CD4-positive, alpha-beta T cell (primary cell): ENCODE results near the gene PI4KA. TPM values are rescaled to one million over a fixed set of nuclear protein-coding genes. Genes with fewer than 3 reads are reported as not detected.

Experiments used
- ATAC-seq: fragments of 200-7000 bp; cut with Tn5 transposase; one replicate; pipeline ENCODE4 v1.10.0; 2022; ENCODE audit warnings: mild to moderate bottlenecking; ENCODE audit not compliant: poor library complexity
- CTCF ChIA-PET: fragments of 350-600 bp; sonication (Branson Sonifier 250); formaldehyde crosslinking; loops from one replicate; lab custom pipeline; 2021; ENCODE audit warnings: antibody characterized with exemption, inconsistent platforms; lab: Charles Lee
- POLR2A ChIA-PET: fragments of 350-600 bp; sonication (Branson Sonifier 250); formaldehyde crosslinking; loops from one replicate; lab custom pipeline; 2021; ENCODE audit warnings: antibody characterized with exemption, inconsistent platforms; lab: Charles Lee
- DNase-seq, 14 experiments: peaks; one replicate each; pipeline ENCODE4 v3.0.0-alpha.2; 2013 to 2020; ENCODE audit warnings: mixed read lengths in 2 of 14
- H3K27ac ChIP-seq, 2 donors: one replicate each; pipeline versions ENCODE4 v1.5.1 to v1.7.0; 2013; ENCODE audit warnings: low read length in 2 of 2, low read depth in 1 of 2, mild to moderate bottlenecking in 1 of 2
- H3K27me3 ChIP-seq, 2 experiments: 1 replicate in 1 of 2; 2 replicates in 1 of 2; pipeline versions ENCODE4 v1.6.1 to v1.7.0; 2013; ENCODE audit warnings: low read length in 2 of 2, control low read depth in 1 of 2, mild to moderate bottlenecking in 1 of 2, moderate library complexity in 1 of 2; ENCODE audit not compliant: insufficient read depth in 2 of 2, control insufficient read depth in 1 of 2
- H3K36me3 ChIP-seq: one replicate; pipeline ENCODE4 v1.6.1; 2013; ENCODE audit warnings: low read length, control low read depth; ENCODE audit not compliant: insufficient read depth
- H3K4me1 ChIP-seq: one replicate; pipeline ENCODE4 v1.6.1; 2013; ENCODE audit warnings: low read length, control low read depth; ENCODE audit not compliant: insufficient read depth
- H3K4me3 ChIP-seq: one replicate; pipeline ENCODE4 v1.5.1; 2013; ENCODE audit warnings: mild to moderate bottlenecking, low read length, moderate library complexity
- H3K9me3 ChIP-seq, 2 experiments: 1 replicate in 1 of 2; 2 replicates in 1 of 2; pipeline versions ENCODE4 v1.6.1 to v1.7.0; 2013; ENCODE audit warnings: low read length in 2 of 2, mild to moderate bottlenecking in 2 of 2, control low read depth in 1 of 2, moderate library complexity in 1 of 2; ENCODE audit not compliant: control insufficient read depth in 1 of 2, insufficient read depth in 1 of 2
- H3K27ac Mint-ChIP-seq: one replicate; pipeline ENCODE4 v1.8.0; 2020; ENCODE audit warnings: mixed read lengths
- H3K27me3 Mint-ChIP-seq: one replicate; pipeline ENCODE4 v1.8.0; 2021; ENCODE audit warnings: mixed read lengths
- H3K36me3 Mint-ChIP-seq: one replicate; pipeline ENCODE4 v1.8.0; 2021; ENCODE audit warnings: low read depth, mixed read lengths
- H3K4me1 Mint-ChIP-seq: one replicate; pipeline ENCODE4 v1.8.0; 2021; ENCODE audit warnings: low read depth, mixed read lengths
- H3K4me3 Mint-ChIP-seq: one replicate; pipeline ENCODE4 v1.8.0; 2020; ENCODE audit warnings: mild to moderate bottlenecking, mixed read lengths
- H3K9me3 Mint-ChIP-seq: one replicate; pipeline ENCODE4 v1.8.0; 2020; ENCODE audit warnings: mixed read lengths
- CTCF ChIP-seq: fragments of 200-600 bp; IDR thresholded peaks from one replicate; pipeline ENCODE4 v1.8.0; 2022; ENCODE audit warnings: antibody characterized with exemption, mild to moderate bottlenecking
- intact Hi-C, 2 experiments: fragments of 100-400 bp; cut with DNase I in 1 of 2; cut with micrococcal nuclease in 1 of 2; formaldehyde crosslinking; loops; one replicate each; pipeline versions ENCODE4 v1.15.1 to v1.9.0; 2023 to 2025; cut with DNase I, micrococcal nuclease
- total RNA-seq, 174 experiments: library from RNA in 2 of 174; stranded (reverse) in 2 of 174; gene quantifications; one replicate each; pipeline ENCODE4 v1.2.3 and lab custom pipeline; 2021 to 2026

Gene PI4KA
- total RNA-seq, 2 experiments from 2014 or later: 137 to 146 TPM

GRCh38 chr22:20847318-20847822, 11.2 kb downstream of the PI4KA start:
- H3K27me3 Mint-ChIP-seq: no peaks in the 10 kb centered on the region

DNA sequence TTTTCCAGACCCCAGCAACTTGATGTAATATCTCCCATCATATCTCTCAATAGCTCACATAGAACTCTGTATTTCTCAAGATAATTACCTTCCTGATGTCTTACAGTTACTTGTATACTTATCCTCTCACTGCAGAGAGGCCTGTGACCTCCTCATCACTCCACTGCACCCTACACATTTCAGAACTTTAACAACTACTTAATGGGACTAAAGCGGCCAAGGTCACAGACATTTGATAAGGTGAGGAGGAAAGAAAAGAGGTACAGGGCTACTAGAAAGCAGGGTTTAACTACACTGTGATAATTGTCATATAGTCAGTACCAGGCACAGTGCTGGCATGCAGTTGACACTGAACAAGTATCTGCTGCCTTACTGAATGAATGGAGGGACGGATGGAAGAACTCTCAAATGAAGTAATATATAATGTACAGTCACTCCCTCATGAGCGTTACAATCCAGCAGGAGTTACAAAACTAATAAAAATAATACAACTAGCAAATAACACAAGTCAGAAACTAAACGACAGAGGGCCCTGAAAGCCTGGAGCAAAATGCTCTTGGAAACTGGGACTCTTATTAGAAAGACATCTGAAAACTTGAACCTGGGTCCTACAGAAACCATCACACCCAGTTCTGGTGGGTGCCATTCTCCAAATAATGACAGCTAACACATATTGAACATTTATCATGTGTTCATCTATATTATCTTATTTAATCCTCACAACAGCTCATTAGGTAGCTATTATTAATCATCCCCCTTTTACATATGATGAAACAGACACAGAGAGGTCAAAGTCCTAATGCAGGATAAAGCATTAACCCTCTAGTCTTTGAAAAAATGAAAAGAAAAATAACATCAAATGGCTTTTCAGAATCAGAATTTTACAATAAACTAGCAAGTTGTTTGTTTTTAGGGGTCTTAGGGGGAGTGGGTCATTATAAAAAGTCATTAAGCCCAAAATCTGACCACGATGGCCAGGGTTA, 14.3 kb downstream of the PI4KA start:
- H3K27me3 Mint-ChIP-seq: no peaks in the 10 kb centered on the region
- no peak overlapping the region for H3K4me3 Mint-ChIP-seq
- Histone ChIP-seq H3K27me3 (no peaks in the 10 kb centered on the region), H3K9me3 (no peaks in the 10 kb centered on the region), H3K27ac (no peak overlapping the region), H3K4me3 (no peak overlapping the region), H3K36me3 (no peaks in the 10 kb centered on the region), H3K4me1 (peaks cover 19% of the 10 kb centered on the region)
- H3K36me3 Mint-ChIP-seq: no peaks in the 10 kb centered on the region
- no peak for ATAC-seq
- intact Hi-C loops: loop anchor here in 1 of 2 experiments (5.0 kb wide), 1 partner anchor 37 kb away; no protein-coding TSS in a partner anchor
- H3K4me1 Mint-ChIP-seq: peaks cover 67% of the 10 kb centered on the region
- TF ChIP-seq CTCF: no peak
- no peaks in the 10 kb centered on the region for H3K9me3 Mint-ChIP-seq
- H3K27ac Mint-ChIP-seq: no peak overlapping the region
- ChIA-PET CTCF (interaction anchor here (1.4 kb wide), 1 partner anchor 12 kb away, joined by 3 read pairs; no protein-coding TSS in a partner anchor), POLR2A (no interaction called here)
- DNase-seq: no peak

More at GRCh38 chr22:20847318-20847822, 11.2 kb downstream of the PI4KA start:
- H3K36me3 ChIP-seq: no peaks in the 10 kb centered on the region
- Mint-ChIP-seq H3K9me3 (no peaks in the 10 kb centered on the region), H3K36me3 (no peaks in the 10 kb centered on the region), H3K4me1 (peaks cover 53% of the 10 kb centered on the region), H3K4me3 (no peak overlapping the region), H3K27ac (no peak overlapping the region)
- H3K27me3 ChIP-seq: no peaks in the 10 kb centered on the region
- ChIA-PET CTCF (no interaction called here), POLR2A (no interaction called here)
- no peak for TF ChIP-seq CTCF
- no peak overlapping the region for H3K4me3 ChIP-seq
- H3K4me1 ChIP-seq: peaks cover 6% of the 10 kb centered on the region
- H3K27ac ChIP-seq: no peak overlapping the region
- DNase-seq (no peak), ATAC-seq (no peak)
- intact Hi-C loops: loop anchor here in 1 of 2 experiments (5.0 kb wide), 1 partner anchor 40 kb away; no protein-coding TSS in a partner anchor
- no peaks in the 10 kb centered on the region for H3K9me3 ChIP-seq

GRCh38 chr22:20843501-20843900, 15.1 kb downstream of the PI4KA start:
- Histone ChIP-seq H3K27me3 (no peaks in the 10 kb centered on the region), H3K9me3 (no peaks in the 10 kb centered on the region), H3K27ac (no peak overlapping the region), H3K36me3 (peaks cover 2% of the 10 kb centered on the region), H3K4me1 (peaks cover 19% of the 10 kb centered on the region), H3K4me3 (no peak overlapping the region)
- intact Hi-C loops: no loop called here
- ChIA-PET POLR2A (no interaction called here), CTCF (no interaction called here)
- Mint-ChIP-seq H3K4me1 (peaks cover 65% of the 10 kb centered on the region), H3K36me3 (peaks cover 1% of the 10 kb centered on the region), H3K27me3 (no peaks in the 10 kb centered on the region), H3K9me3 (no peaks in the 10 kb centered on the region), H3K27ac (no peak overlapping the region), H3K4me3 (no peak overlapping the region)
- no peak for ATAC-seq
- no peak for DNase-seq
- no peak for TF ChIP-seq CTCF
